DOHH2 (cell line): Measurements from ENCODE around the gene NCF4.

Experiments
- EZH2phosphoT487 ChIP-seq: fragments of 200-600 bp; sonication (generic); IDR thresholded peaks from 2 replicates; pipeline ENCODE4 v1.6.1; 2017; ENCODE audit warnings: borderline replicate concordance, mild to moderate bottlenecking, antibody characterized with exemption, low read length, moderate library complexity, mixed read lengths
- TF ChIP-seq, protein P1 (sequence below): fragments of 200-600 bp; sonication (generic); IDR thresholded peaks from one replicate; pipeline ENCODE4 v1.5.1; 2014; ENCODE audit warnings: antibody characterized with exemption, mild to moderate bottlenecking, low read depth, low read length; ENCODE audit not compliant: poor library complexity, severe bottlenecking

DNA sequence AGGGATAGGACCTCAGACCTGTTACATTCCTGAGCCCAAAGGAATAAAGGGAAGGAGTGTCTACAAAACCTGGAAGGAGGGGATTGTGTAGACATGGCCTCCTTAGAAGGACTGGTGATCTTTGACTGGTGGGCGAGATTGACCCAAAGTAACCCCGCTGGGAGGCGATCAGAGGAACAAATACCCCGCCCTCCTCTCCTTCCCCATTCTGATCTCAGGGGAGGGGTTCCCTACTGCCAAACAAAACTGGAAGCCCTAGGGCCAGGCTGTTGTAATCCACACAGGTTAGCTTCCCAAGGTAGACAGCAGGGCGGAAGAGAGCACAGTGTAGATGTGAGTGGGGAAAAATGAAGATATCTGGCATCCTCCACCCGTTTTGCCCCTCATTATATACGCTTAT is 24.7 kb downstream of the NCF4 start:
- TF ChIP-seq, protein P1, sequence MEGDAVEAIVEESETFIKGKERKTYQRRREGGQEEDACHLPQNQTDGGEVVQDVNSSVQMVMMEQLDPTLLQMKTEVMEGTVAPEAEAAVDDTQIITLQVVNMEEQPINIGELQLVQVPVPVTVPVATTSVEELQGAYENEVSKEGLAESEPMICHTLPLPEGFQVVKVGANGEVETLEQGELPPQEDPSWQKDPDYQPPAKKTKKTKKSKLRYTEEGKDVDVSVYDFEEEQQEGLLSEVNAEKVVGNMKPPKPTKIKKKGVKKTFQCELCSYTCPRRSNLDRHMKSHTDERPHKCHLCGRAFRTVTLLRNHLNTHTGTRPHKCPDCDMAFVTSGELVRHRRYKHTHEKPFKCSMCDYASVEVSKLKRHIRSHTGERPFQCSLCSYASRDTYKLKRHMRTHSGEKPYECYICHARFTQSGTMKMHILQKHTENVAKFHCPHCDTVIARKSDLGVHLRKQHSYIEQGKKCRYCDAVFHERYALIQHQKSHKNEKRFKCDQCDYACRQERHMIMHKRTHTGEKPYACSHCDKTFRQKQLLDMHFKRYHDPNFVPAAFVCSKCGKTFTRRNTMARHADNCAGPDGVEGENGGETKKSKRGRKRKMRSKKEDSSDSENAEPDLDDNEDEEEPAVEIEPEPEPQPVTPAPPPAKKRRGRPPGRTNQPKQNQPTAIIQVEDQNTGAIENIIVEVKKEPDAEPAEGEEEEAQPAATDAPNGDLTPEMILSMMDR, result no peak
- no peak for TF ChIP-seq EZH2phosphoT487
